Measurements from ENCODE around the gene FAM241B.

FAM241B gene

DNA sequence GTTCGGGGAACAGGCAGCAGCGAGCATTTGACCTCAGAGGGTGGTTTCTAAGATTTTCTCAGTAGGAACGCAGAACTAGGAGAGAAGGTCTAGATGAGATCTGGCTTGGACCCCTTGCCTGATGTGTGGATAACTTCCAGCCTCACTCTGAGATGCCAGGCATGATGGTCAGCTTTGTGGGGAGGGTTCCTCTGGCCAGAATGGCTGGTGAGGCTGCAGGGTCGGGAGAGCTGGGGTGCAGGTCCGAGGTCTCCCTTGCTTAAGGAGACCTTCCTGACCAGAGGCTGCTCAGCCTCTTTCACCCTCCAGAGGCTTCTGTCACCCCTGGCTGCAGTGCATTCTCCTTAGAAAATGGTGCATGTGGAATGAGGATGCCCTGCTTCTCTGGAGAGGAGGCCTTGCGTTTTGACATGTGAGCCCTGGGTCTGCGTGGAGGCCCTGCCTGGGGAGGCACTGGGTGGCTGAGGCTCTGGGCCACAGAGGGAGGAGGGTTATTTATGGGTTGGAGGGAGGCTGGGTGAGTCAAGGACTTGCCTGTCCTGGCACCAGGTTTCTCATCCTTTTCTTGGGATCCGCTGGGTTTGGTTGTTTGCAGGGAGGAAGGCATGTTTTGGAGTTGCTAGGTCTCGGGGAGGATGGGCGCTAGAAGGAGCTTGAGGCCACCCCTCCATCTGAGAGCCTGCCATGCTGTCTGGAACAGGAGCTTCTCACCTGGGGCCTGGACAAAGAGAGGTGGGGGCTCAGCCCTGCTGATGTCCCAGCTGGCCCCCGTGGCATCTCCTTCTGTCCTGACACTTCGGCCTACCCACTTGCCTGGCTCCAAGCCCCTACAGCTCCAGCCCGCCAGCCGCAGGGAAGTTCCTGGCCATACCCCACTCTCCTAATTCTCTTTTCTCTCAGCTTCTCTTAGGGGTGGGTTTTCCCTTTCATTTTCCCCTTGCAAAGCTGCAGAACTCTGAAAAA is 3.9 kb downstream of the FAM241B start:
- no peak for DNase-seq (ENCODE audit: low read depth)
- no peak overlapping the region for H3K4me3 ChIP-seq (ENCODE audit: low read depth, low read length)
- TF ChIP-seq CTCF (conservative IDR thresholded peaks at IDR 0.05; ENCODE audit: low read depth, low read length): no peak

DNA sequence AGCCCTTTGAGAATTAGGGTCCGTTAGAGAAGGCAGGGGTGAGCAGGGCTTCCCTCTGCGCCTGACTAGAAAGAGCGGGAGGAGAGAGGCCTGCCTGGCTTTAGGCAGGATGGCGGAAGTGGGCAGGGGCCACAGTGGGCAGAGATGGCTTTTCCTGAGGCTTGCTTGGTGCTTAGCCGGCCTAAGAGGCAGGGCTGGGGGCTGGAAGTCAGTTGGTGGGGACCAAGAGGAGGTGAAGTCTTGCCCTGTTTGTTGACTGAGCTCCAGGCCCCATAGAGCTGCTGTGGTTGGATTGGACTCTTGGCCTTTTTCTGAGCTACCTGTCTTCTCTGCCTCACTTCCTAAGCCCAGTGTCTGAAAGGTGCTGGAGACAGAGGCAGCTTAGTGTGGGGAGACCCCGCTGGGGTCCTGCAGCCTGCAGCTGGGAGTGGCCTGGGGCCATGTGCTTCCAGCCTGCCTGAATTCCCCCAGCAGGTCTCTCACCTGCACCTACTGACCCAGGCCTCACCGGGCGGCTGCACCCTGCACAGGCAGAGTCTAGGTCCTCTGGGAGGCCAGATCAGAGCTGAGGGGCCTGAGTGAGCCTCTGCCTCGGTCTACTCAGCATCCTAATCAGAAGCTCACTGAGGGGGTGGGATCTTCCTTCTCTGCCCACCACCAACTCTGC is 4.8 kb downstream of the FAM241B start:
- no peak for DNase-seq (ENCODE audit: low read depth)
- no peak for TF ChIP-seq CTCF (conservative IDR thresholded peaks at IDR 0.05; ENCODE audit: low read depth, low read length)
- no peak overlapping the region for H3K4me3 ChIP-seq (ENCODE audit: low read depth, low read length)

DNA sequence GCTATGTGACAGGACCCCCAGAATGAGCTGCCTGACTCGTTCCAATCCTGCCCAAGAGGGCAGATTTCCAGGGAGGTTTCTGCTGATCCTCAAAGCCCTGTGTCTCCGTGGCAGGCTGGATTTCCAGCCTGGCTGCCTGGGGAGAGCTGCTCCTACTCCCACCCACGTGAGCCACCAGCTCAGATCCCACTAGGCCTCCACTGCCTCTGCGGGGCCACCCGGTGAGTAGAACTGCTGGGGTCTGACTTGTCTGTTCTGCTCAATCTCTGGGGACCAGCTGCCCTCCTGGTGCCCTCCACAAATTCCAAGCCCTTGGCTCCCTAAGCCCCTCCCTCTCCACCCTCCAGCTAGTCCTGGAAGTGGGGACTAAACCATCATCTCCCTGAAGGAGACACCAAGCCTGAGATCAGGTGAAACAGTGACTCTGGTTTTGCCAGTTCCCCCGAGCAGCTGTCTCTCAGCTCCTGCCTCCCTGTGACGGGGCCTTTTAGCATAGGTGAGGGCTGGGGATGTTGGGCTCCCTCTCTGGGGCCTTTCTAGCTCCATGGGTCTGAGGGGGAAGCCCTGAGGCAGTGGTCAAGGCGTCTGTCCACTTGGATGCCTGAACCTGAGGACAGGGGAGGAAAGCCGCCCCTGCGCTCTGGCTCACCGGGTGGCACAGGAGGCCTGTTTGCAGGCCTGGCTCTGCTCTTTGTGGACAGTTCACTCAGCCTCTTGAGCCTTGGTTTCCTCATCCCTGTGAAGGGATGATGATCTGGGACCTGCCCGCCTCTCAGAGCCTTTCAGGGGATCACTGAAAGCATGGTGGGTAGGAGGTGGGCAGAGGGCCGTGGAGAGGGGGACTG is 5.6 kb downstream of the FAM241B start:
- DNase-seq (ENCODE audit: low read depth): no peak
- H3K4me3 ChIP-seq (ENCODE audit: low read depth, low read length): no peak overlapping the region
- no peak for TF ChIP-seq CTCF (conservative IDR thresholded peaks at IDR 0.05; ENCODE audit: low read depth, low read length)

GRCh38 chr10:69636273-69636575 is 6.2 kb downstream of the FAM241B start:
- TF ChIP-seq CTCF (conservative IDR thresholded peaks at IDR 0.05; ENCODE audit: low read depth, low read length): no peak
- no peak for DNase-seq (ENCODE audit: low read depth)
- no peak overlapping the region for H3K4me3 ChIP-seq (ENCODE audit: low read depth, low read length)

- H3K4me3 ChIP-seq (ENCODE audit: low read depth, low read length): no peak overlapping the region
- peak; percentile 13 for DNase-seq (ENCODE audit: low read depth)
- peak; percentile 39 for TF ChIP-seq CTCF (conservative IDR thresholded peaks at IDR 0.05; ENCODE audit: low read depth, low read length)
Measured at GRCh38 chr10:69636626-69637605, 6.9 kb downstream of the FAM241B start.

- no peak for TF ChIP-seq CTCF (conservative IDR thresholded peaks at IDR 0.05; ENCODE audit: low read depth, low read length)
- H3K4me3 ChIP-seq (ENCODE audit: low read depth, low read length): no peak overlapping the region
- no peak for DNase-seq (ENCODE audit: low read depth)
Measured at GRCh38 chr10:69638642-69639041, 8.6 kb downstream of the FAM241B start.
